HT1080 (cell line): ENCODE data around the gene PTGIR. TPM values are rescaled to one million over a fixed set of nuclear protein-coding genes. Genes with fewer than 3 reads are reported as not detected.

Experiments used
- total RNA-seq: library from RNA; depleted of rRNA; stranded (reverse); fragments of >200 nt; shearing (Covaris generic); gene quantifications from 2 replicates; pipeline ENCODE4 v1.2.3, GENCODE V29; 2014; rRNA removed

Gene PTGIR
- total RNA-seq, 1 experiment from 2014 or later: 1.7 TPM

Other genes starting within 250 kb of the PTGIR start
- not detected in 2 replicates for gene CCDC8, start 211.5 kb downstream of the PTGIR start, total RNA-seq
- not detected in 2 replicates for gene PNMA8C, start 196.2 kb downstream of the PTGIR start, total RNA-seq
- not detected in 2 replicates for gene PNMA8A, start 153.5 kb downstream of the PTGIR start, total RNA-seq
- not detected in 2 replicates for gene PNMA8B, start 129.2 kb downstream of the PTGIR start, total RNA-seq
- gene CALM3, start 23.8 kb downstream of the PTGIR start, total RNA-seq: 173 and 213 TPM in 2 replicates
- not detected in 2 replicates for gene GNG8, start 11.1 kb upstream of the PTGIR start, total RNA-seq
- 0.60 and 1.1 TPM in 2 replicates for gene DACT3, start 36.1 kb upstream of the PTGIR start, total RNA-seq
- 13.3 and 19.1 TPM in 2 replicates for gene PRKD2, start 92.0 kb upstream of the PTGIR start, total RNA-seq
- gene FKRP, start 121.0 kb upstream of the PTGIR start, total RNA-seq: 20.2 and 21.7 TPM in 2 replicates
- 77.2 and 89.3 TPM in 2 replicates for gene STRN4, start 121.4 kb upstream of the PTGIR start, total RNA-seq
- gene SLC1A5, start 163.5 kb upstream of the PTGIR start, total RNA-seq: 215 and 227 TPM in 2 replicates
- gene AP2S1, start 225.8 kb upstream of the PTGIR start, total RNA-seq: 874 and 885 TPM in 2 replicates
- gene ARHGAP35, start 235.9 kb upstream of the PTGIR start, total RNA-seq: 18.8 and 23.3 TPM in 2 replicates